H1 (cell line): ENCODE measurements around the gene CELF4. TPM values are rescaled to one million over a fixed set of nuclear protein-coding genes. Genes with fewer than 3 reads are reported as not detected.

Experiments
- CTCF ChIA-PET: fragments of 300-600 bp; sonication (Branson Sonifier 250); formaldehyde crosslinking; loops from one replicate; lab custom pipeline; 2021; ENCODE audit not compliant: partially characterized antibody; lab: Charles Lee
- POLR2A ChIA-PET: fragments of 300-600 bp; sonication (Branson Sonifier 250); formaldehyde crosslinking; loops from one replicate; lab custom pipeline; 2021; ENCODE audit warnings: inconsistent platforms; ENCODE audit not compliant: partially characterized antibody; lab: Charles Lee
- DNase-seq, 2 experiments: peaks; one replicate each; pipeline versions ENCODE4 v3.0.0 to v3.0.0-alpha.2; 2010 to 2022; ENCODE audit warnings: low spot score in 2 of 2, low read depth in 1 of 2, mixed read lengths in 1 of 2
- FAIRE-seq: peaks from 2 replicates; lab custom pipeline; 2011; peaks lifted over from hg19 to GRCh38; lab: Jason Lieb, UNC
- H2AFZ ChIP-seq: 2 replicates; pipeline ENCODE4 v1.8.1; 2012; ENCODE audit warnings: low read length, inconsistent platforms
- H2AK5ac ChIP-seq: 2 replicates; pipeline ENCODE4 v1.6.1; 2013; ENCODE audit warnings: low read depth, low read length
- H2BK120ac ChIP-seq: replicated peaks from 2 replicates; pipeline ENCODE3; 2013; ENCODE audit warnings: low read depth, low read length, inconsistent platforms
- H2BK12ac ChIP-seq: 2 replicates; pipeline ENCODE4 v1.6.1; 2013; ENCODE audit warnings: low read depth, low read length
- H2BK15ac ChIP-seq: 2 replicates; pipeline ENCODE4 v1.6.1; 2013; ENCODE audit warnings: low read length
- H2BK20ac ChIP-seq: 2 replicates; pipeline ENCODE4 v1.6.1; 2013; ENCODE audit warnings: low read length
- H2BK5ac ChIP-seq: 2 replicates; pipeline ENCODE4 v1.6.1; 2013; ENCODE audit warnings: low read depth, low read length
- H3K14ac ChIP-seq: 2 replicates; pipeline ENCODE4 v1.6.1; 2013; ENCODE audit warnings: inconsistent platforms; ENCODE audit not compliant: insufficient read length
- H3K18ac ChIP-seq: 2 replicates; pipeline ENCODE4 v1.6.1; 2013; ENCODE audit warnings: low read length; ENCODE audit errors: extremely low read depth
- H3K23ac ChIP-seq: 2 replicates; pipeline ENCODE4 v1.6.1; 2013; ENCODE audit warnings: inconsistent platforms; ENCODE audit not compliant: insufficient read length
- H3K23me2 ChIP-seq: 2 replicates; pipeline ENCODE4 v1.6.1; 2013; ENCODE audit warnings: low read depth, low read length
- H3K27ac ChIP-seq: 2 replicates; pipeline ENCODE4 v1.6.1; 2011; ENCODE audit warnings: low read depth, low read length, inconsistent platforms
- H3K27me3 ChIP-seq, 4 experiments: replicated peaks in 1 of 4; 1 replicate in 1 of 4; 2 replicates in 3 of 4; pipeline versions ENCODE4 v1.6.1 to v1.8.1; 2011 to 2013; ENCODE audit warnings: low read length in 3 of 4, mild to moderate bottlenecking in 3 of 4, inconsistent platforms in 2 of 4, mixed read lengths in 2 of 4, moderate library complexity in 1 of 4; ENCODE audit not compliant: control insufficient read depth in 3 of 4, insufficient read depth in 3 of 4; ENCODE audit errors: extremely low read depth in 1 of 4
- H3K36me3 ChIP-seq, 4 experiments: 2 replicates each; pipeline versions ENCODE4 v1.6.1 to v1.8.1; 2011 to 2013; ENCODE audit warnings: mild to moderate bottlenecking in 4 of 4, low read length in 3 of 4, moderate library complexity in 2 of 4, control low read depth in 1 of 4, inconsistent platforms in 1 of 4; ENCODE audit not compliant: insufficient read depth in 4 of 4, control insufficient read depth in 2 of 4
- H3K4ac ChIP-seq: replicated peaks from 2 replicates; pipeline ENCODE3; 2013; ENCODE audit warnings: low read length, low read depth, mixed read lengths, inconsistent platforms; ENCODE audit not compliant: insufficient read length
- H3K4me1 ChIP-seq, 4 experiments: replicated peaks in 1 of 4; 1 replicate in 1 of 4; 2 replicates in 3 of 4; pipeline versions ENCODE4 v1.6.1 to v1.8.1; 2011 to 2013; ENCODE audit warnings: low read length in 3 of 4, inconsistent platforms in 2 of 4, mixed read lengths in 1 of 4; ENCODE audit not compliant: insufficient read depth in 4 of 4, control insufficient read depth in 3 of 4
- H3K4me2 ChIP-seq, 2 experiments: 2 replicates each; pipeline versions ENCODE4 v1.6.1 to v1.8.1; 2011 to 2013; ENCODE audit warnings: low read depth in 2 of 2, low read length in 2 of 2, control low read depth in 1 of 2, inconsistent platforms in 1 of 2, mild to moderate bottlenecking in 1 of 2; ENCODE audit not compliant: insufficient read depth in 1 of 2
- H3K4me3 ChIP-seq, 4 experiments: fragments of 200-600, 300-600 bp in 1 of 4; sonication (generic), shearing (Covaris generic), sonication (Bioruptor Twin) in 1 of 4; 2 replicates each; pipeline versions ENCODE4 v1.5.1 to v1.8.1; 2011 to 2016; ENCODE audit warnings: low read length in 4 of 4, low read depth in 3 of 4, control low read depth in 2 of 4, inconsistent platforms in 2 of 4, mild to moderate bottlenecking in 2 of 4, mixed read lengths in 1 of 4, moderate library complexity in 1 of 4; ENCODE audit not compliant: insufficient read depth in 2 of 4; ENCODE audit errors: extremely low read depth in 1 of 4
- H3K56ac ChIP-seq: replicated peaks from 2 replicates; pipeline ENCODE3; 2013; ENCODE audit warnings: low read depth, mild to moderate bottlenecking, mixed read lengths, low read length, inconsistent platforms; ENCODE audit not compliant: insufficient read length
- H3K79me1 ChIP-seq: 2 replicates; pipeline ENCODE4 v1.6.1; 2013; ENCODE audit warnings: low read depth, low read length, control low read depth
- H3K79me2 ChIP-seq, 2 experiments: 2 replicates each; pipeline versions ENCODE4 v1.6.1 to v1.8.1; 2012 to 2013; ENCODE audit warnings: low read length in 2 of 2, mild to moderate bottlenecking in 2 of 2, inconsistent platforms in 1 of 2; ENCODE audit not compliant: insufficient read depth in 2 of 2, control insufficient read depth in 1 of 2
- H3K9ac ChIP-seq, 4 experiments: replicated peaks in 1 of 4; 1 replicate in 1 of 4; 2 replicates in 3 of 4; pipeline versions ENCODE4 v1.6.1 to v1.8.1; 2011 to 2013; ENCODE audit warnings: low read depth in 3 of 4, low read length in 3 of 4, control low read depth in 2 of 4, mild to moderate bottlenecking in 2 of 4, moderate library complexity in 2 of 4, inconsistent platforms in 1 of 4; ENCODE audit errors: extremely low read depth in 1 of 4
- H3K9me3 ChIP-seq, 2 experiments: 2 replicates each; pipeline versions ENCODE4 v1.6.1 to v1.8.1; 2012 to 2013; ENCODE audit warnings: mild to moderate bottlenecking in 2 of 2, moderate library complexity in 2 of 2, control low read depth in 1 of 2, inconsistent platforms in 1 of 2, low read depth in 1 of 2, low read length in 1 of 2, mixed read lengths in 1 of 2; ENCODE audit not compliant: insufficient read depth in 2 of 2
- H4K20me1 ChIP-seq, 2 experiments: replicated peaks in 1 of 2; 2 replicates each; pipeline versions ENCODE3 to v1.8.1; 2011 to 2013; ENCODE audit warnings: inconsistent platforms in 2 of 2, low read length in 2 of 2, mild to moderate bottlenecking in 1 of 2; ENCODE audit not compliant: insufficient read depth in 2 of 2, control insufficient read depth in 1 of 2
- H4K5ac ChIP-seq: 2 replicates; pipeline ENCODE4 v1.6.1; 2013; ENCODE audit warnings: low read length, low read depth, mixed read lengths, inconsistent platforms; ENCODE audit not compliant: insufficient read length
- H4K8ac ChIP-seq: 2 replicates; pipeline ENCODE4 v1.8.0; 2013; ENCODE audit warnings: mild to moderate bottlenecking, moderate library complexity, low read length, inconsistent platforms; ENCODE audit not compliant: insufficient read depth; ENCODE audit errors: extremely low read depth
- H4K91ac ChIP-seq: replicated peaks from 2 replicates; pipeline ENCODE3; 2013; ENCODE audit warnings: low read length, mixed read lengths, inconsistent platforms; ENCODE audit not compliant: insufficient read length
- EGR1 ChIP-seq: IDR thresholded peaks from 2 replicates; pipeline ENCODE4 v1.6.1; 2011; ENCODE audit warnings: low read depth, low read length, borderline replicate concordance
- EZH2 ChIP-seq: fragments of 200-600 bp; sonication (generic); IDR thresholded peaks from 2 replicates; pipeline ENCODE4 v1.7.1; 2012; ENCODE audit warnings: low read depth, mild to moderate bottlenecking, moderate library complexity, low read length, inconsistent platforms; ENCODE audit not compliant: severe bottlenecking
- HDAC2 ChIP-seq, 2 experiments: fragments of 300-600 bp in 1 of 2; sonication (generic) in 1 of 2; IDR thresholded peaks; 2 replicates each; pipeline ENCODE4 v1.6.1; 2011 to 2012; ENCODE audit warnings: low read depth in 2 of 2, low read length in 2 of 2, mild to moderate bottlenecking in 2 of 2, moderate library complexity in 2 of 2, borderline replicate concordance in 1 of 2, inconsistent platforms in 1 of 2
- KDM4A ChIP-seq: IDR thresholded peaks from one replicate; pipeline ENCODE4 v1.7.1; 2012; ENCODE audit warnings: low read depth, mild to moderate bottlenecking, moderate library complexity, low read length, inconsistent platforms; ENCODE audit not compliant: severe bottlenecking
- NRF1 ChIP-seq: IDR thresholded peaks from 2 replicates; pipeline ENCODE4 v1.6.1; 2011; ENCODE audit warnings: mild to moderate bottlenecking, low read depth, low read length, improper control_type of control experiment
- POU5F1 ChIP-seq: IDR thresholded peaks from 2 replicates; pipeline ENCODE4 v1.6.1; 2011; ENCODE audit warnings: low read depth, mild to moderate bottlenecking, low read length, moderate library complexity
- SP1 ChIP-seq: IDR thresholded peaks from 2 replicates; pipeline ENCODE4 v1.6.1; 2011; ENCODE audit warnings: low read depth, low read length
- SRF ChIP-seq: IDR thresholded peaks from 2 replicates; pipeline ENCODE4 v1.6.1; 2011; ENCODE audit warnings: mild to moderate bottlenecking, low read depth, low read length, moderate library complexity
- SUZ12 ChIP-seq: fragments of 200-600 bp; sonication (generic); IDR thresholded peaks from 2 replicates; pipeline ENCODE4 v1.6.1; 2012; ENCODE audit warnings: mild to moderate bottlenecking, inconsistent platforms, low read length, moderate library complexity, mixed read lengths
- TAF1 ChIP-seq: IDR thresholded peaks from 2 replicates; pipeline ENCODE4 v1.6.1; 2011; ENCODE audit warnings: mild to moderate bottlenecking, low read depth, low read length
- YY1 ChIP-seq: IDR thresholded peaks from 2 replicates; pipeline ENCODE4 v1.6.1; 2011; ENCODE audit warnings: low read depth, mild to moderate bottlenecking, low read length
- WGBS, 2 experiments: shearing (Covaris generic) in 1 of 2; methylation state at CpG; one replicate each; pipeline versions ENCODE4 v1.1.6 to v1.1.7; 2013 to 2015; ENCODE audit warnings: low lambda C conversion rate in 2 of 2, mixed read lengths in 2 of 2, inconsistent platforms in 1 of 2, low coverage in 1 of 2, missing lambda C conversion rate in 1 of 2; ENCODE audit not compliant: insufficient replicate concordance in 2 of 2, insufficient coverage in 1 of 2, insufficient read length in 1 of 2; ENCODE audit errors: extremely low coverage in 1 of 2, missing lambda C conversion rate in 1 of 2; 5-methylcytosine and 5-hydroxymethylcytosine counted together
- polyA plus RNA-seq, 7 experiments: library from polyadenylated mRNA; depleted of rRNA in 3 of 7; stranded (reverse) in 5 of 7; unstranded in 2 of 7; fragments of >200 nt in 5 of 7; fragments of 200-250 nt in 2 of 7; gene quantifications; 1 replicate in 5 of 7; 2 replicates in 1 of 7; 4 replicates in 1 of 7; pipeline versions ENCODE4 v1.2.1 to v1.2.3, GENCODE V29; 2011 to 2013; ENCODE audit warnings: missing spikeins in 2 of 7, mixed read lengths in 2 of 7
- total RNA-seq: library from RNA; stranded (reverse); fragmentation: NEBNext Ultra II Directional; extraction: Animal tissue kit (Norgen Biotek cat#: 25700); gene quantifications from 2 replicates; pipeline ENCODE4 v1.2.1, GENCODE V29; 2021
- TF ChIP-seq, protein P1 (sequence below): IDR thresholded peaks from 2 replicates; pipeline ENCODE4 v1.6.1; 2012; ENCODE audit warnings: inconsistent platforms

CELF4 gene
- total and polyA plus RNA-seq, 2 of the 8 experiments (the other 6 are each of a cell fraction or from before 2014, with no cell fraction given): 1.6 to 3.4 TPM

DNA sequence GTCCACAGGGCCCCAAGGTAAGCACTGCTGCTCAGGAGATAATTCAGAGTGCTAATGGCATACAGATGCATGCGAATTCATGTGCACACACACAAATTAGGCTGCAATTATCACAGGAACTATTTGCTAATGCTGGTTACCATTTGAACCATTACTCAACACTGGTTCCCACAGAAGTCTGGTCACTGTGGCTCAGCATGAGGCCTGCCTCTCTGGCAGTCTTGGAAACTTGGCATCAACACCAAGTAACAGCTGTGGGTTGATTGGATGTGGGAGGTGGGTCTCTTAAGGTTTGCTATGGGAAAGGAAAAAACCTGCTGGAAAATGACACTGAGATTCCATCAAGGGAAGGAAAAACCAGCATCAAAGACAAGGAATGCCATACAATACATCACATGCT lies 105.0 kb downstream of the CELF4 start:
- no peaks in the 10 kb centered on the region for H3K36me3 ChIP-seq
- no peak overlapping the region for H4K8ac ChIP-seq
- no peaks in the 10 kb centered on the region for H3K79me2 ChIP-seq
- TF ChIP-seq POU5F1 (no peak), YY1 (no peak), EZH2 (no peak), SP1 (no peak), KDM4A (no peak), TAF1 (no peak), SRF (no peak), HDAC2 (IDR thresholded peaks at IDR 0.05; ENCODE audit: borderline replicate concordance in 1 of 2, low read depth in 2 of 2, low read length in 2 of 2) (no peak), SUZ12 (no peak), EGR1 (no peak), NRF1 (no peak)
- TF ChIP-seq, protein P1, sequence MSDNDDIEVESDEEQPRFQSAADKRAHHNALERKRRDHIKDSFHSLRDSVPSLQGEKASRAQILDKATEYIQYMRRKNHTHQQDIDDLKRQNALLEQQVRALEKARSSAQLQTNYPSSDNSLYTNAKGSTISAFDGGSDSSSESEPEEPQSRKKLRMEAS: no peak
- 82% methylated on average over 1 of the region's 1 CpG; no CpG with 5 or more reads in 1 of the 2 experiments for WGBS, 2 experiments
- H2AK5ac ChIP-seq: no peak overlapping the region
- no peak overlapping the region for H4K91ac ChIP-seq
- ChIA-PET POLR2A (interaction anchor here (1.3 to 1.5 kb wide), 2 partner anchors 20 to 25 kb away, joined by 3 to 4 read pairs; no protein-coding TSS in a partner anchor), CTCF (interaction anchor here (0.6 to 5.5 kb wide), 10 partner anchors 15 to 142 kb away, joined by 3 to 43 read pairs (median 3); no protein-coding TSS in a partner anchor)
- H3K9me3 ChIP-seq: no peaks in the 10 kb centered on the region
- no peak overlapping the region for H2BK120ac ChIP-seq
- H3K4me1 ChIP-seq: no peaks in the 10 kb centered on the region; a peak in 1 of 7 replicates
- H3K56ac ChIP-seq: no peak overlapping the region
- H3K27me3 ChIP-seq: no peaks in the 10 kb centered on the region; a peak in 2 of 7 replicates
- no peaks in the 10 kb centered on the region for H4K20me1 ChIP-seq
- no peak for FAIRE-seq
- H3K23me2 ChIP-seq: no peaks in the 10 kb centered on the region
- H2BK12ac ChIP-seq: no peak overlapping the region
- H3K14ac ChIP-seq: no peak overlapping the region
- no peak overlapping the region for H3K9ac ChIP-seq
- no peak overlapping the region for H3K18ac ChIP-seq
- H3K4ac ChIP-seq: no peak overlapping the region
- H2BK5ac ChIP-seq: no peak overlapping the region
- H3K4me2 ChIP-seq: no peak overlapping the region
- no peak overlapping the region for H2BK15ac ChIP-seq
- DNase-seq: no peak
- H3K27ac ChIP-seq: no peak overlapping the region
- H3K23ac ChIP-seq: no peak overlapping the region
- no peak overlapping the region for H3K4me3 ChIP-seq
- H3K79me1 ChIP-seq: no peaks in the 10 kb centered on the region
- no peak overlapping the region for H2BK20ac ChIP-seq
- no peak overlapping the region for H2AFZ ChIP-seq
- H4K5ac ChIP-seq: no peak overlapping the region
